Measurements from ENCODE around the gene ITK.
A peak's percentile ranks its signal among the peaks of the same experiment; 100 is the strongest.
"Not testable (repeated sequence)": the region's sequence is repeated elsewhere in the genome, so short reads cannot be mapped to it uniquely, and the experiment has no call there.

ITK gene

GRCh38 chr5:157167214-157167621, 13.4 kb upstream of the ITK start:
- no peak for DNase-seq (ENCODE audit: low read depth in 2 of 2)

- DNase-seq (ENCODE audit: low read depth in 2 of 2): no peak
Measured at GRCh38 chr5:157168286-157168685, 12.4 kb upstream of the ITK start.

- DNase-seq (ENCODE audit: low read depth in 2 of 2): peak; percentile 87 to 89
Measured at GRCh38 chr5:157172403-157172802, 8.2 kb upstream of the ITK start.

- peak in 1 of 2 donors; percentile 41 for DNase-seq (ENCODE audit: low read depth in 2 of 2)
Measured at GRCh38 chr5:157175071-157175612, 5.5 kb upstream of the ITK start.

- DNase-seq (ENCODE audit: low read depth in 2 of 2): no peak
Measured at GRCh38 chr5:157177953-157178352, 2.7 kb upstream of the ITK start.

- no peak for DNase-seq (ENCODE audit: low read depth in 2 of 2)
Measured at GRCh38 chr5:157178966-157179365, 1.7 kb upstream of the ITK start.

- DNase-seq (ENCODE audit: low read depth in 2 of 2): no peak
Measured at GRCh38 chr5:157182143-157182757, 1.6 kb downstream of the ITK start.

- no peak for DNase-seq (ENCODE audit: low read depth in 2 of 2)
Measured at GRCh38 chr5:157184117-157184670, 3.6 kb downstream of the ITK start.

GRCh38 chr5:157185122-157185521, 4.5 kb downstream of the ITK start:
- not testable (repeated sequence) for DNase-seq (ENCODE audit: low read depth in 2 of 2)

GRCh38 chr5:157186309-157187045, 5.8 kb downstream of the ITK start:
- no peak for DNase-seq (ENCODE audit: low read depth in 2 of 2)

- DNase-seq (ENCODE audit: low read depth in 2 of 2): no peak
Measured at GRCh38 chr5:157187046-157187754, 6.6 kb downstream of the ITK start.

GRCh38 chr5:157188270-157188669, 7.6 kb downstream of the ITK start:
- DNase-seq (ENCODE audit: low read depth in 2 of 2): no peak

GRCh38 chr5:157189223-157189622, 8.6 kb downstream of the ITK start:
- no peak for DNase-seq (ENCODE audit: low read depth in 2 of 2)

- no peak for DNase-seq (ENCODE audit: low read depth in 2 of 2)
Measured at GRCh38 chr5:157193699-157194424, 13.2 kb downstream of the ITK start.

GRCh38 chr5:157196045-157196444, 15.4 kb downstream of the ITK start:
- DNase-seq (ENCODE audit: low read depth in 2 of 2): no peak

GRCh38 chr5:157197086-157197485, 16.4 kb downstream of the ITK start:
- DNase-seq (ENCODE audit: low read depth in 2 of 2): no peak

- no peak for DNase-seq (ENCODE audit: low read depth in 2 of 2)
Measured at GRCh38 chr5:157198277-157198986, 17.8 kb downstream of the ITK start.

- DNase-seq (ENCODE audit: low read depth in 2 of 2): no peak
Measured at GRCh38 chr5:157201857-157202256, 21.2 kb downstream of the ITK start.

GRCh38 chr5:157203417-157203816, 22.8 kb downstream of the ITK start:
- no peak for DNase-seq (ENCODE audit: low read depth in 2 of 2)

GRCh38 chr5:157204765-157205164, 24.1 kb downstream of the ITK start:
- no peak for DNase-seq (ENCODE audit: low read depth in 2 of 2)

GRCh38 chr5:157205708-157206107, 25.1 kb downstream of the ITK start:
- DNase-seq (ENCODE audit: low read depth in 2 of 2): no peak
